Ovary (tissue), 3 donors: ENCODE data around the gene SELENOV.

Source experiments
- EP300 ChIP-seq: sonication (generic); formaldehyde crosslinking; IDR thresholded peaks from one replicate; pipeline ENCODE4 v1.6.1; 2017; ENCODE audit warnings: antibody characterized with exemption
- POLR2A ChIP-seq: fragments of 450-650 bp; IDR thresholded peaks from one replicate; pipeline ENCODE4 v1.6.1; 2017; ENCODE audit warnings: antibody characterized with exemption, mild to moderate bottlenecking, moderate library complexity
- TF ChIP-seq, protein P1 (sequence below), 3 donors: fragments of 450-650 bp in 2 of 3; fragments of 200-600 bp in 1 of 3; IDR thresholded peaks; one replicate each; pipeline versions ENCODE4 v1.5.1 to v1.8.0; 2016 to 2022; ENCODE audit warnings: antibody characterized with exemption in 3 of 3, mild to moderate bottlenecking in 1 of 3
- donor health status: DM: no; HTN: no; CAD: no.

DNA sequence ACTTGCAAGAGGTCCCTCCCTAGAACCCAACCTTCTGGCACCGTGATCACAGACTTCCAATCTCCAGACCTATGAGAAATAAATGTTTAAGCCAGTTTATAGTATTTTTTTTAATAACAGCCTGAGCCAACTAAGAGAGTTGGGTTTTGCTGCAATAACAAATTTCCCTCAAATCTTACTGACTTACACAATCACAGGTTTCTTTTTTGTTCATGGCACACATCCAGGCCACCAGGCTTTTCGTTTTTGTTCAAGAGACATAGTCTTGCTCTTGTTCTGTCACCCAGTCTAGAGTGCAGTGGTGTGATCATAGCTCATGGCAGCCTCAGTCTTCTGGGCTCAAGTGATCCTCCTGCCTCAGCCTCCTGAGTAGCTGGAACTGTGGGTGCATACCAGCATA, 2.0 kb upstream of the SELENOV start:
- no peak for TF ChIP-seq POLR2A
- TF ChIP-seq EP300 = no peak
- TF ChIP-seq, protein P1, sequence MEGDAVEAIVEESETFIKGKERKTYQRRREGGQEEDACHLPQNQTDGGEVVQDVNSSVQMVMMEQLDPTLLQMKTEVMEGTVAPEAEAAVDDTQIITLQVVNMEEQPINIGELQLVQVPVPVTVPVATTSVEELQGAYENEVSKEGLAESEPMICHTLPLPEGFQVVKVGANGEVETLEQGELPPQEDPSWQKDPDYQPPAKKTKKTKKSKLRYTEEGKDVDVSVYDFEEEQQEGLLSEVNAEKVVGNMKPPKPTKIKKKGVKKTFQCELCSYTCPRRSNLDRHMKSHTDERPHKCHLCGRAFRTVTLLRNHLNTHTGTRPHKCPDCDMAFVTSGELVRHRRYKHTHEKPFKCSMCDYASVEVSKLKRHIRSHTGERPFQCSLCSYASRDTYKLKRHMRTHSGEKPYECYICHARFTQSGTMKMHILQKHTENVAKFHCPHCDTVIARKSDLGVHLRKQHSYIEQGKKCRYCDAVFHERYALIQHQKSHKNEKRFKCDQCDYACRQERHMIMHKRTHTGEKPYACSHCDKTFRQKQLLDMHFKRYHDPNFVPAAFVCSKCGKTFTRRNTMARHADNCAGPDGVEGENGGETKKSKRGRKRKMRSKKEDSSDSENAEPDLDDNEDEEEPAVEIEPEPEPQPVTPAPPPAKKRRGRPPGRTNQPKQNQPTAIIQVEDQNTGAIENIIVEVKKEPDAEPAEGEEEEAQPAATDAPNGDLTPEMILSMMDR (IDR thresholded peaks at IDR 0.05) = no peak
